Body of pancreas (tissue), 4 donors: ENCODE data around the gene IFITM5. TPM values are rescaled to one million over a fixed set of nuclear protein-coding genes. Genes with fewer than 3 reads are reported as not detected.

Experiments used
- ATAC-seq: fragments of 150-250 bp; one replicate; pipeline ENCODE4 v1.9.1; 2016
- DNase-seq, 4 donors: peaks; one replicate each; pipeline ENCODE4 v3.0.0-alpha.2; 2019
- H3K27ac ChIP-seq, 4 donors: fragments of 200-600 bp; sonication (generic); 1 replicate in 3 of 4; 2 replicates in 1 of 4; pipeline versions ENCODE4 v1.5.1 to v1.6.1; 2016 to 2019; ENCODE audit warnings: mild to moderate bottlenecking in 1 of 4, mixed read lengths in 1 of 4, moderate library complexity in 1 of 4
- H3K27me3 ChIP-seq, 2 donors: fragments of 200-600 bp; sonication (generic); one replicate each; pipeline ENCODE4 v1.6.0; 2016; ENCODE audit warnings: mild to moderate bottlenecking in 1 of 2
- H3K36me3 ChIP-seq, 2 donors: fragments of 200-600 bp; sonication (generic); replicated peaks in 1 of 2; 2 replicates each; pipeline ENCODE4 v1.5.1; 2016; ENCODE audit warnings: low read depth in 2 of 2; ENCODE audit not compliant: insufficient read depth in 1 of 2
- H3K4me1 ChIP-seq: fragments of 200-600 bp; sonication (generic); one replicate; pipeline ENCODE4 v1.6.0; 2016
- H3K4me3 ChIP-seq, 2 donors: fragments of 200-600 bp; sonication (generic); 1 replicate in 1 of 2; 2 replicates in 1 of 2; pipeline ENCODE4 v1.5.1; 2016 to 2019
- H3K9me3 ChIP-seq, 3 donors: fragments of 200-600 bp; sonication (generic); 1 replicate in 2 of 3; 2 replicates in 1 of 3; pipeline ENCODE4 v1.5.1; 2016
- CTCF ChIP-seq, 7 experiments: fragments of 450-650 bp in 4 of 7; fragments of 200-600 bp in 3 of 7; sonication (generic) in 3 of 7; IDR thresholded peaks; one replicate each; pipeline ENCODE4 v1.5.1; 2016 to 2019; ENCODE audit warnings: antibody characterized with exemption in 7 of 7
- POLR2A ChIP-seq, 3 donors: fragments of 450-650 bp; IDR thresholded peaks; one replicate each; pipeline ENCODE4 v1.6.1; 2016; ENCODE audit warnings: antibody characterized with exemption in 3 of 3, mild to moderate bottlenecking in 2 of 3
- WGBS, 2 donors: methylation state at CpG; one replicate each; pipeline ENCODE4 v1.1.5; 2017; 5-methylcytosine and 5-hydroxymethylcytosine counted together
- intact Hi-C: fragments of 100-400 bp; cut with DNase I; formaldehyde crosslinking; loops from one replicate; pipeline ENCODE4 v1.15.1; 2023
- total RNA-seq, 2 donors: library from RNA; depleted of rRNA; stranded (reverse); fragments of >200 nt; gene quantifications; one replicate each; pipeline ENCODE4 v1.1.0, GENCODE V29; 2016

Gene IFITM5
- total RNA-seq, 2 donors from 2014 or later: not detected

GRCh38 chr11:293271-293851, 6.0 kb downstream of the IFITM5 start:
- peaks cover 89% of the 10 kb centered on the region for H3K4me1 ChIP-seq
- ATAC-seq (no peak), DNase-seq (peak in 2 of 4 donors; percentile 11 to 13)
- no peak overlapping the region for H3K27ac ChIP-seq
- intact Hi-C loops: no loop called here
- H3K4me3 ChIP-seq: no peak overlapping the region
- H3K27me3 ChIP-seq: no peaks in the 10 kb centered on the region
- TF ChIP-seq CTCF (IDR thresholded peaks at IDR 0.05) (no peak), POLR2A (IDR thresholded peaks at IDR 0.05) (no peak)
- H3K36me3 ChIP-seq: peaks cover 0 to 3% of the 10 kb centered on the region in 2 donors
- WGBS, 2 donors: 86% methylated on average over 10 to 16 of the region's 18 CpGs
- no peaks in the 10 kb centered on the region for H3K9me3 ChIP-seq

- peak in 2 of 4 donors; percentile 11 to 13 for DNase-seq
- H3K36me3 ChIP-seq: peaks cover 0 to 3% of the 10 kb centered on the region in 2 donors
These were observed 6.9 kb downstream of the IFITM5 start for GRCh38 chr11:292211-293121.

GRCh38 chr11:291281-292210, 7.8 kb downstream of the IFITM5 start:
- Histone ChIP-seq H3K27me3 (no peaks in the 10 kb centered on the region), H3K4me3 (no peak overlapping the region), H3K27ac (peak overlapping the region in 2 of 4 donors; percentile 21 to 25), H3K4me1 (peaks cover 87% of the 10 kb centered on the region), H3K36me3 (peaks cover 0 to 3% of the 10 kb centered on the region in 2 donors), H3K9me3 (no peaks in the 10 kb centered on the region)
- intact Hi-C loops: no loop called here
- no peak for TF ChIP-seq CTCF (IDR thresholded peaks at IDR 0.05)
- no peak for TF ChIP-seq POLR2A (IDR thresholded peaks at IDR 0.05)
- ATAC-seq: no peak
- WGBS, 2 donors: 83 to 87% methylated on average over 31 to 37 of the region's 44 CpGs
- DNase-seq: peak in 3 of 4 donors; percentile 2 to 19 (median 3)

More at GRCh38 chr11:292211-293121, 6.9 kb downstream of the IFITM5 start:
- no peak for ATAC-seq
- H3K9me3 ChIP-seq: no peaks in the 10 kb centered on the region
- no peak overlapping the region for H3K4me3 ChIP-seq
- WGBS, 2 donors: 79 to 85% methylated on average over 7 to 29 of the region's 29 CpGs
- peaks cover 86% of the 10 kb centered on the region for H3K4me1 ChIP-seq
- TF ChIP-seq POLR2A (IDR thresholded peaks at IDR 0.05) (no peak), CTCF (IDR thresholded peaks at IDR 0.05) (no peak)
- peak overlapping the region in 2 of 4 donors; percentile 21 to 25 for H3K27ac ChIP-seq
- intact Hi-C loops: no loop called here
- H3K27me3 ChIP-seq: no peaks in the 10 kb centered on the region

GRCh38 chr11:290621-291231, 8.6 kb downstream of the IFITM5 start:
- H3K27ac ChIP-seq: peak overlapping the region in 2 of 4 donors; percentile 22 to 93
- no peak overlapping the region for H3K4me3 ChIP-seq
- peak; percentile 4 to 15 (median 9) for DNase-seq
- H3K36me3 ChIP-seq: peaks cover 0 to 3% of the 10 kb centered on the region in 2 donors
- no peaks in the 10 kb centered on the region for H3K9me3 ChIP-seq
- peaks cover 80% of the 10 kb centered on the region for H3K4me1 ChIP-seq
- WGBS, 2 donors: 67% methylated on average over 13 of the region's 13 CpGs; no CpG with 5 or more reads in 1 of the 2 donors
- TF ChIP-seq CTCF (IDR thresholded peaks at IDR 0.05) (no peak), POLR2A (IDR thresholded peaks at IDR 0.05) (no peak)
- no peak for ATAC-seq
- H3K27me3 ChIP-seq: no peaks in the 10 kb centered on the region
- intact Hi-C loops: no loop called here
